ENCODE measurements around the gene MAN2A2. TPM values are rescaled to one million over a fixed set of nuclear protein-coding genes. Genes with fewer than 3 reads are reported as not detected.
"Not testable (repeated sequence)": the region's sequence is repeated elsewhere in the genome, so short reads cannot be mapped to it uniquely, and the experiment has no call there.

The MAN2A2 gene
- total RNA-seq, 2 experiments from 2014 or later, result 174 to 183 TPM

- Mint-ChIP-seq H3K36me3 (peaks cover 41% of the 10 kb centered on the region), H3K27me3 (no peaks in the 10 kb centered on the region), H3K4me3 (no peak overlapping the region), H3K9me3 (ENCODE audit: low read depth) (no peaks in the 10 kb centered on the region), H3K27ac (no peak overlapping the region), H3K4me1 (peaks cover 32% of the 10 kb centered on the region)
- CTCF ChIA-PET, result interaction anchor here (3.8 to 4.6 kb wide), 2 partner anchors 11 to 41 kb away, joined by 35 to 64 read pairs; partner anchors contain the start of genes HDDC3, MAN2A2 and UNC45A
- DNase-seq (no peak), ATAC-seq (no peak)
Measured at GRCh38 chr15:90891346-90891949, 11.7 kb upstream of the MAN2A2 start.

- H3K4me1 Mint-ChIP-seq, result peaks cover 29% of the 10 kb centered on the region
- H3K27ac Mint-ChIP-seq, result no peak overlapping the region
- no peaks in the 10 kb centered on the region for H3K9me3 Mint-ChIP-seq (ENCODE audit: low read depth)
- no peak overlapping the region for H3K4me3 Mint-ChIP-seq
- DNase-seq, result no peak
- ATAC-seq, result no peak
- CTCF ChIA-PET, result interaction anchor here (2.6 kb wide), 1 partner anchor 11 kb away, joined by 14 read pairs; the partner anchor contains the start of gene MAN2A2
- H3K36me3 Mint-ChIP-seq, result peaks cover 44% of the 10 kb centered on the region
- no peaks in the 10 kb centered on the region for H3K27me3 Mint-ChIP-seq
Measured at GRCh38 chr15:90892023-90892422, 11.1 kb upstream of the MAN2A2 start.

GRCh38 chr15:90892498-90893174 is 10.5 kb upstream of the MAN2A2 start:
- Mint-ChIP-seq H3K4me3 (no peak overlapping the region), H3K27ac (no peak overlapping the region), H3K9me3 (ENCODE audit: low read depth) (no peaks in the 10 kb centered on the region), H3K4me1 (peaks cover 26% of the 10 kb centered on the region), H3K36me3 (peaks cover 41% of the 10 kb centered on the region), H3K27me3 (no peaks in the 10 kb centered on the region)
- ATAC-seq (no peak), DNase-seq (no peak)
- CTCF ChIA-PET, result interaction anchor here (1.0 to 2.6 kb wide), 2 partner anchors 10 to 39 kb away, joined by 3 to 14 read pairs; partner anchors contain the start of gene MAN2A2

GRCh38 chr15:90893175-90894090 is 9.7 kb upstream of the MAN2A2 start:
- CTCF ChIA-PET, result interaction anchor here (1.0 to 3.5 kb wide), 3 partner anchors 9 to 40 kb away, joined by 3 to 27 read pairs (median 14); partner anchors contain the start of genes HDDC3, MAN2A2 and UNC45A
- ATAC-seq, result no peak
- Mint-ChIP-seq H3K36me3 (peaks cover 35% of the 10 kb centered on the region), H3K4me1 (peaks cover 22% of the 10 kb centered on the region), H3K4me3 (no peak overlapping the region), H3K27ac (no peak overlapping the region), H3K27me3 (no peaks in the 10 kb centered on the region), H3K9me3 (ENCODE audit: low read depth) (no peaks in the 10 kb centered on the region)
- no peak for DNase-seq

GRCh38 chr15:90895571-90896117 is 7.5 kb upstream of the MAN2A2 start:
- no peak for ATAC-seq
- Mint-ChIP-seq H3K4me3 (no peak overlapping the region), H3K4me1 (peaks cover 6% of the 10 kb centered on the region), H3K9me3 (ENCODE audit: low read depth) (no peaks in the 10 kb centered on the region), H3K36me3 (peaks cover 33% of the 10 kb centered on the region), H3K27ac (no peak overlapping the region), H3K27me3 (no peaks in the 10 kb centered on the region)
- no peak for DNase-seq
- CTCF ChIA-PET, result interaction anchor here (0.6 to 3.5 kb wide), 3 partner anchors 10 to 150 kb away, joined by 3 to 27 read pairs (median 13); partner anchors contain the start of genes HDDC3 and UNC45A

GRCh38 chr15:90897131-90897655 is 5.9 kb upstream of the MAN2A2 start:
- H3K27ac Mint-ChIP-seq; H3K27me3 Mint-ChIP-seq; DNase-seq; H3K9me3 Mint-ChIP-seq (ENCODE audit: low read depth); ATAC-seq; H3K4me3 Mint-ChIP-seq: not testable (repeated sequence)
- CTCF ChIA-PET, result interaction anchor here (0.7 to 9.5 kb wide), 6 partner anchors 8 to 578 kb away, joined by 4 to 181 read pairs (median 8); partner anchors contain the start of genes HDDC3 and UNC45A
- H3K4me1 Mint-ChIP-seq, result peaks cover 15% of the 10 kb centered on the region
- H3K36me3 Mint-ChIP-seq, result peaks cover 29% of the 10 kb centered on the region

GRCh38 chr15:90901175-90902039 is 1.7 kb upstream of the MAN2A2 start:
- Mint-ChIP-seq H3K36me3 (peaks cover 24% of the 10 kb centered on the region), H3K4me1 (peaks cover 39% of the 10 kb centered on the region), H3K27me3 (no peaks in the 10 kb centered on the region), H3K4me3 (peak overlapping the region; percentile 87), H3K9me3 (ENCODE audit: low read depth) (no peaks in the 10 kb centered on the region), H3K27ac (peak overlapping the region; percentile 91)
- ATAC-seq (no peak), DNase-seq (no peak)
- CTCF ChIA-PET, result interaction anchor here (0.6 to 9.5 kb wide), 15 partner anchors 8 to 1656 kb away, joined by 3 to 181 read pairs (median 4); partner anchors contain the start of genes HDDC3 and UNC45A

- Mint-ChIP-seq H3K4me1 (peaks cover 39% of the 10 kb centered on the region), H3K27ac (peak overlapping the region; percentile 91), H3K9me3 (ENCODE audit: low read depth) (no peaks in the 10 kb centered on the region), H3K36me3 (peaks cover 27% of the 10 kb centered on the region), H3K27me3 (no peaks in the 10 kb centered on the region), H3K4me3 (peak overlapping the region; percentile 87)
- peak; percentile 85 for DNase-seq
- CTCF ChIA-PET, result interaction anchor here (0.6 to 9.5 kb wide), 28 partner anchors 9 to 1657 kb away, joined by 3 to 181 read pairs (median 3); partner anchors contain the start of genes BLM, HDDC3 and UNC45A
- peak; percentile 81 for ATAC-seq
Measured at GRCh38 chr15:90902040-90902839, 862 bp upstream of the MAN2A2 start.

- Mint-ChIP-seq H3K27me3 (no peaks in the 10 kb centered on the region), H3K27ac (peak overlapping the region; percentile 82), H3K4me1 (peaks cover 39% of the 10 kb centered on the region)
Measured at GRCh38 chr15:90903733-90904536, 833 bp downstream of the MAN2A2 start.

GRCh38 chr15:90904746-90905145 is 1.6 kb downstream of the MAN2A2 start:
- peaks cover 46% of the 10 kb centered on the region for H3K36me3 Mint-ChIP-seq
- H3K9me3 Mint-ChIP-seq (ENCODE audit: low read depth), result no peaks in the 10 kb centered on the region
- ATAC-seq, result no peak
- H3K27me3 Mint-ChIP-seq, result no peaks in the 10 kb centered on the region
- H3K4me3 Mint-ChIP-seq, result no peak overlapping the region
- no peak overlapping the region for H3K27ac Mint-ChIP-seq
- peaks cover 39% of the 10 kb centered on the region for H3K4me1 Mint-ChIP-seq
- CTCF ChIA-PET, result interaction anchor here (0.8 to 9.5 kb wide), 6 partner anchors 15 to 257 kb away, joined by 3 to 181 read pairs (median 8); partner anchors contain the start of genes HDDC3 and UNC45A
- no peak for DNase-seq

More at GRCh38 chr15:90903733-90904536, 833 bp downstream of the MAN2A2 start:
- peak overlapping the region; percentile 79 for H3K4me3 Mint-ChIP-seq
- H3K36me3 Mint-ChIP-seq, result peaks cover 39% of the 10 kb centered on the region
- H3K9me3 Mint-ChIP-seq (ENCODE audit: low read depth), result no peaks in the 10 kb centered on the region
- no peak for ATAC-seq
- CTCF ChIA-PET, result interaction anchor here (0.8 to 9.5 kb wide), 16 partner anchors 11 to 584 kb away, joined by 3 to 181 read pairs (median 5); partner anchors contain the start of genes BLM, HDDC3 and UNC45A
- DNase-seq, result no peak
